ENCODE measurements around the gene DDX10. TPM values are rescaled to one million over a fixed set of nuclear protein-coding genes. Genes with fewer than 3 reads are reported as not detected.
A peak's percentile ranks its signal among the peaks of the same experiment; 100 is the strongest.
"Not testable (repeated sequence)": the region's sequence is repeated elsewhere in the genome, so short reads cannot be mapped to it uniquely, and the experiment has no call there.

Gene DDX10
- polyA plus RNA-seq, 10 donors: 18.3 to 27.2 (median 21.9) TPM

GRCh38 chr11:108768370-108768769 lies 103.5 kb downstream of the DDX10 start:
- DNase-seq: no peak

GRCh38 chr11:108768964-108769363 lies 104.1 kb downstream of the DDX10 start:
- no peak for DNase-seq

- peak in 1 of 3 donors; percentile 47 for DNase-seq
Measured at GRCh38 chr11:108774037-108774730, 109.3 kb downstream of the DDX10 start.

GRCh38 chr11:108775324-108775723 lies 110.5 kb downstream of the DDX10 start:
- no peak for DNase-seq

GRCh38 chr11:108779147-108779546 lies 114.3 kb downstream of the DDX10 start:
- DNase-seq: not testable (repeated sequence)

- DNase-seq: no peak
Measured at GRCh38 chr11:108780119-108780518, 115.2 kb downstream of the DDX10 start.

- DNase-seq: no peak
Measured at GRCh38 chr11:108781946-108782345, 117.1 kb downstream of the DDX10 start.

- DNase-seq: no peak
Measured at GRCh38 chr11:108786281-108786990, 121.6 kb downstream of the DDX10 start.

- no peak for DNase-seq
Measured at GRCh38 chr11:108787105-108787504, 122.2 kb downstream of the DDX10 start.

GRCh38 chr11:108788565-108789199 lies 123.8 kb downstream of the DDX10 start:
- DNase-seq: no peak

- no peak for DNase-seq
Measured at GRCh38 chr11:108790501-108791299, 125.8 kb downstream of the DDX10 start.

- no peak for DNase-seq
Measured at GRCh38 chr11:108793138-108793537, 128.3 kb downstream of the DDX10 start.

- no peak for DNase-seq
Measured at GRCh38 chr11:108793611-108794010, 128.7 kb downstream of the DDX10 start.

- DNase-seq: no peak
Measured at GRCh38 chr11:108796551-108796950, 131.7 kb downstream of the DDX10 start.

GRCh38 chr11:108797578-108798100 lies 132.8 kb downstream of the DDX10 start:
- no peak for DNase-seq

- no peak for DNase-seq
Measured at GRCh38 chr11:108802492-108802891, 137.6 kb downstream of the DDX10 start.

GRCh38 chr11:108803776-108804175 lies 138.9 kb downstream of the DDX10 start:
- no peak for DNase-seq

GRCh38 chr11:108804511-108804910 lies 139.6 kb downstream of the DDX10 start:
- peak in 1 of 3 donors; percentile 34 for DNase-seq

- no peak for DNase-seq
Measured at GRCh38 chr11:108805030-108805429, 140.2 kb downstream of the DDX10 start.

GRCh38 chr11:108807262-108807661 lies 142.4 kb downstream of the DDX10 start:
- no peak for DNase-seq

- DNase-seq: no peak
Measured at GRCh38 chr11:108813086-108813485, 148.2 kb downstream of the DDX10 start.

GRCh38 chr11:108817976-108818375 lies 153.1 kb downstream of the DDX10 start:
- DNase-seq: no peak
